Esophagus mucosa (tissue), 1 donor: Measurements from ENCODE around the gene KRT6B. TPM values are rescaled to one million over a fixed set of nuclear protein-coding genes. Genes with fewer than 3 reads are reported as not detected.
"Not testable (repeated sequence)": the region's sequence is repeated elsewhere in the genome, so short reads cannot be mapped to it uniquely, and the experiment has no call there.

Experiments
- ATAC-seq: fragments of 200-7000 bp; cut with Tn5 transposase; one replicate; pipeline ENCODE4 v1.9.1; 2020
- total RNA-seq: library from RNA; stranded (reverse); gene quantifications from one replicate; pipeline ENCODE4 v1.2.4, GENCODE V29; 2023
- donor health status: DM: yes; HTN: yes; CAD: no.

KRT6B gene
- total RNA-seq, 1 donor from 2014 or later: 2,496 TPM

GRCh38 chr12:52464897-52465296 lies 13.0 kb upstream of the KRT6B start:
- no peak for ATAC-seq

- ATAC-seq: no peak
Observed at GRCh38 chr12:52461693-52462092, 9.7 kb upstream of the KRT6B start.

- ATAC-seq: no peak
Observed at GRCh38 chr12:52458861-52459260, 6.9 kb upstream of the KRT6B start.

- ATAC-seq: no peak
Observed at GRCh38 chr12:52455821-52456220, 3.9 kb upstream of the KRT6B start.

DNA sequence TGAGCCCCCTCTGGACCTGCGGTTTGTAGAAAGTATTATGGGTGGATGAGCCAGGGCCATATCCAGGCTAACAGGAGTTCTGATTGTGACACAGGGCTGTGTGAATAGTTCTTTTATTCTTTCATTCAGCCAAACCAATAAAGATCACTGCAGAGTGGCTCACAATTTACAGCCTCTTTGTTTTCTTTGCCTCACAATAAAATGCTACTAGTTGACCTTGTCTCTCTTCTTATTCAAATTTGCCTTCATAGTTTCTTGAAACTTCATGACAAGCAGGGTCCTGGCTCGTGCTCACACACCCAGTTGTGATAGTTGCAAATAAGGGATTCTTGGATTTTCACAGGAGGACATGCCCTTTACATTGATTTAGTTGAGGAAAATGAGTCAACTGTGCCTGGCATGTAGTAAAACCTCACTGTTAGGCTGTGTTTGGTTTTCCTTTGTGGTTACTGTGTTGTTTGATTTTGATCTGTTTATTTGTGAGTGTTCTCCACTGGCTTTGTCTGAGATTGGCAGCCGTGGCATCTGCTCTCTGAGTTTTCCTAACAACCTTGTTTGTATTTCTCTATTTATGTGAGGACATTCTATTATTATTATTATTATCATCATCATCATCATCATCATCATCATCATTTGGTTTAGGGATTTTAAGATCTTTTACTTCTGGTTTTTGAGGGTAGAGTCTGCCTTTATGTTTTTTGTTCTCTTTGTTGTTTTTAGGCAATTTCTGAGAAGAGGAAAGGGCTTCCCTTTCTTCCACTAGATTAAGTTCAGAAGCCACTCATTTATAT lies 2.7 kb upstream of the KRT6B start:
- ATAC-seq: no peak

GRCh38 chr12:52448228-52448627 lies 3.7 kb downstream of the KRT6B start:
- no peak for ATAC-seq

DNA sequence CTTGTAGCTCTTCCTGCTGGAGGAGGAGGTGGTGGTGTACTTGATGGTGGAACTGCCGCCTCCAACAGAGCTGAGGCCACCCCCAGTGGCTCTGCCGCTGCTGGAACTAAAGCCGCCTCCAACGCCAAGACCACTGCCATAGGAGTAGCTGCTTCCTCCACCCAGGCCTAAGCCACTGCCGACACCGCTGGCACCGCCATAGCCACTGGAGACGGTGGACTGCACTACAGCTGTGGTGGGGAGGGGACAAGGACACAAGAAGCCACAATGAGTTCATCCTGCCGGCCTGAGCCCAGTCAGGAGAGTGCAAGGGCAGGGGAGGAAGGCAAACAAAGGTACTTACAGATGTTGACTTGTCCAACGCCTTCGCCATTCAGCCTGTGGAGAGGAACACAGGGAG lies 4.8 kb downstream of the KRT6B start:
- not testable (repeated sequence) for ATAC-seq

GRCh38 chr12:52446367-52447045 lies 5.4 kb downstream of the KRT6B start:
- ATAC-seq: no peak

- ATAC-seq: no peak
Observed at GRCh38 chr12:52445876-52446275, 6.1 kb downstream of the KRT6B start.

- ATAC-seq: no peak
Observed at GRCh38 chr12:52444647-52445595, 7.0 kb downstream of the KRT6B start.

DNA sequence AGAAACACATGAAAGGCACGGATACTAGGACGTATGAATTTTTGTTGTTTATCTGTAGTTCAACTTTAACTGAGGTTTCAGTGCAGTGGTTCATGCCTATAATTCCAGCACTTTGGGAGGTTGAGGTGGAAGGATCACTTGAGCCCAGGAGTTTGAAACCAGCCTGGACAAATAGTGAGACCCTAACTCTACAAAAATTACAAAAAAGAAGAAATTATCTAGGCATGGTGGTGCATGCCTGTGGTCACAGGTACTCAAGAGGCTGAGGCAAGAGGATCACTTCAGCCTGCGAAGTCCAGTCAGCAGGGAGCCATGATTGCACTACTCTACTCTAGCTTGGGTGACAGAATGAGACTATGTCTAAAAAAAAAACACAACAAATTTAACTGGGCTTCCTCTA lies 8.0 kb downstream of the KRT6B start:
- ATAC-seq: no peak

DNA sequence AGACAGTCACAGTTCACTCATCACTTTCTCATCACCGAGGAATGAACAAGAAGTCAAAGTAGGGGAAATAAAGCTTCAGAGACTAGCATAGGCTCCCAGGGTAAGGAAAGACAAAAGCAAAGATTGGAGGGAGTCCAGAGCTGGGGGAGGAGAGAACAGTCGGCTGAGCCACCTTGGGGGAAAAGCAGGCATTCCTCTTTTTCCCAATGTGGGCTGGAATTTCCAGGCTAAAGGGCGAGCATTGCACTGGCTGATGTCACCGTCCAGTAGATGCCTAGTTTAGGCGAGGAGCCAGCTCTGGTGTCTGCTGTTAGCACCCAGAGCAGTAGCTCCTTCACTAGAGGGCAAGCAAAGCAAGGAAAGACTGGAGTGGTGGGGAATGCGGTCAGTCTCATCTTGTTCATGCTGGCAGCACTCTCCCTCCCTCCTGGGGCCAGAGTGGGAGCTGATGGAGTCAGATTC lies 9.3 kb downstream of the KRT6B start:
- no peak for ATAC-seq

DNA sequence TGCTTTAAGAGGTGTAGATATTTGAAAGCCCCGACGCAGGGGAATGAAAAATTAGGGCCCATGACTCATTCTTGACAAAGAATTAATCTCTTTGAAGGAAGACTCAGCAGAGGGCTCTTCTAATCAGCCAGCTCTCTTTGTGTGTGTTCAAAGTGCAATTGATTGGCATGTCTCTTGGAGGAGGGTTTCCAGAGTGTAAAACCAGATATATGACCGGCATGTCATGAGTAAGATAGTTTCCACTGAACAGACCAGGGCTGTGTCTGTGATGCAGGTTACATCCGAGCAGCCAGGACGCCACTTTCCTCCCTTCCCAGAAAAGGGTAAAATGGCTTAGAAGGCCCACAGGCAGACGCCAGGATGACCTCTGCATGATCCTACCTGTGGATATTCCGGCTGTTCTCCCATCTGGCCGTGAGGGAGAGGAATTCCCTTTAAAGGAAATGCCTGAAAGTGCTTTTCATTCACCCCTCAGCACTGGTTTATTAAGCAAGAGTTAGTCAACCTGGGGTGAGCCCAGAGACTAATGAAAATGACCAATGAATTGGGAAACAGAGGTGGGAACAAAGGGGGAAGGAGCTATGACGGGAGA lies 10.5 kb downstream of the KRT6B start:
- peak; percentile 49 for ATAC-seq

GRCh38 chr12:52440821-52441319 lies 11.1 kb downstream of the KRT6B start:
- peak; percentile 55 for ATAC-seq

DNA sequence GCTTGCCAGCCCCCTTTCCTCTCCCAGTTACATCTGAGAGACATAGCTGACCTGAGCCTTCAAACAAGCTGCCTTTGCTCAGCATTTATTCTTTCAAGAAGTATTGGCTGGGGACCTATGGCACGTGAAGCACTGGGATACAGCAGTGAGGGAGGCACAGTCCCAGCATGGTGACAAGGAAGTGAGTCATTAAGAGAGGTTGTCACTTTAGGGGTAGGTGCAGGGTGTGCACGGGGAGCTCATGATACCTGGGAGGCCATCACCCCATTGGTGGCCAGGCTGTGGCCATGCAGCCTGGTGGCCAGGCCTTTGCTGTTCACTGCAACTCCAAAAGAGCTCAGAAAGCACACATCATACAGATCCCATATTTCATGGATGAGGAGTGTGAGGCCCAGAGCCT lies 12.1 kb downstream of the KRT6B start:
- ATAC-seq: no peak

GRCh38 chr12:52439420-52439819 lies 12.5 kb downstream of the KRT6B start:
- ATAC-seq: no peak

DNA sequence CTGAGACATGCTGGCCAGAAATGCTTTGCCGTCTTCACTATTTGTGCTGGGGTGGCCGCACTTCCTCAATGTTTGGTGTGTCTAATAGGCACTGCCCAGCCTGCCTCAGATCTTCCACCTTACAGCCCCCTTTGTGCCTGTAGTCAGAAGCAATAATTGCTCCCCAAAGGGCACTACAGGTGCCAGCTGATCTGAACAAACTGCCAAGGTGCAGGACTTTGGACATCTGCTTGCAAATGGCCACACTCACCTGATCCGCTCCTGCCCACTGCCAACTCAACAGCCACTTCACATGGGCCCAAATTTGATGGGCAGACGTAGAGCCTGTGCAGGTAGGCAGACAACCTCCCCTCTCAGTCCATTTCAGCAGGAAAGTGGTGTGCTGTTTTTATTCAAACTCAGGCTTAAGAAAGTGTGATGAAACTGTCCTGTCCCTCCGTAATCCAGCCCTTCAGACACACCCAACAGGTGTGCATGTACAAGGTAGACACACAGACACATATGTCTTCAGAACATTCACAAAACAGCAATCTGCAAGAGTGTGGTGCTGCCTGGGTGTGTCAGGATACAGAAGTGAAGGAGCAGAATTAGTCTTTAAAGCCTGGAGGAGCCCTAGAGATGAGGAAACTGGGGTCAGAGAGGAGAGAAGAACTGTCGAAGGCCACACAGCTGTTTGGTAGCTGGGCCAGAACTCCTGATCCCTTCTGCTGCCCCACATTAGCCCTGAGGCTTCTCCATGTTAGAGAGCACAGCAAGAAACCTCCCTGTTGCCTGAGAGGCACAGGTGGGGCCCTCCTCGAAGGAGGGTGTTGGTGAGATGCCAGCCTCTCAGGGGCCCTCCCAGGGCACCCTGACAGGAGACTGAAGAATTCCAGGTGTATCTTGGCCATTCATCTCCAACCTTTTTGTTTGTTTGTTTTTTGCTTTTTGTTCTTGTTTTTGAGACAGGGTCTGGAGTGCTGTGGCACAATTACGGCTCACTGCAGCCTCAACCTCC lies 13.3 kb downstream of the KRT6B start:
- ATAC-seq: peak; percentile 56

- ATAC-seq: no peak
Observed at GRCh38 chr12:52437508-52437907, 14.4 kb downstream of the KRT6B start.

DNA sequence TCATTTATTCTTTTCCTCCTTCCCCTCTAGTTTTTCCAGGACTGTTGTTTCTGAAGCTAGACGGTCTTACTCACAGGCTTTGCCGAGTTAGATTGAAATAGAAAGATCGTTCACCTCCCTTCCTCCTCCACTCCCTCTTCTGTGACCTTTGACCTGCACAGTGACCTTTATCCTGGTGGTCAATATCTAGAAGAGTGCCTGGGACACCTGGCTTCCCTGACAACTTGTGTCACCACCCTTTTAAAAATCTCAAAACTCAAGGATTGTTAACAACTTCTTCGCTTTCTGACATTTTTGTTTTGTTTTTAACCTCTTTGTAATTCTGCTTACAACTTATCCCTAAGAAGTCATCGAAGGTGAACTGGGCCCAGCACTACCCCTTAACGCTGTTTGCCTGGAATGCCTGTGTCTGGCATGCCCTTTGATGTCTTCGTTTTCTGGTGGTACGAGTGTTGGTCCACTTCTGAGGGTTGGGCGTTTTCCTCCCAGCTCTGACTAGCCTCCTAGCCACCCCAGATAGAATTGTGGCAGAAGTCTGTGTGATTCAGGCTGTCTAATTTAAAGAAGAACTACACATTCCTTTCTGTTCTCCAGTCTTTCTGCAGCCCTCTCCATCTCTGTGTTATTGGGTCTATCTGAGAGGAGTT lies 15.0 kb downstream of the KRT6B start:
- ATAC-seq: no peak
